ENCODE measurements around the gene SGCD. TPM values are rescaled to one million over a fixed set of nuclear protein-coding genes. Genes with fewer than 3 reads are reported as not detected.

The SGCD gene
- total RNA-seq, 4 donors from 2014 or later, result 5.1 to 8.1 (median 6.5) TPM

- TF ChIP-seq CTCF (IDR thresholded peaks at IDR 0.05; ENCODE audit: low read depth), result no peak
Observed at GRCh38 chr5:156469636-156470035, 142.7 kb downstream of the SGCD start.

- no peak for TF ChIP-seq CTCF (IDR thresholded peaks at IDR 0.05; ENCODE audit: low read depth)
Observed at GRCh38 chr5:156471893-156472292, 144.9 kb downstream of the SGCD start.

GRCh38 chr5:156473269-156473908 lies 146.4 kb downstream of the SGCD start:
- no peak for TF ChIP-seq CTCF (IDR thresholded peaks at IDR 0.05; ENCODE audit: low read depth)

GRCh38 chr5:156474251-156474650 lies 147.3 kb downstream of the SGCD start:
- no peak for TF ChIP-seq CTCF (IDR thresholded peaks at IDR 0.05; ENCODE audit: low read depth)

GRCh38 chr5:156475182-156476157 lies 148.5 kb downstream of the SGCD start:
- no peak for TF ChIP-seq CTCF (IDR thresholded peaks at IDR 0.05; ENCODE audit: low read depth)

GRCh38 chr5:156476158-156476551 lies 149.2 kb downstream of the SGCD start:
- TF ChIP-seq CTCF (IDR thresholded peaks at IDR 0.05; ENCODE audit: low read depth), result no peak

GRCh38 chr5:156476678-156477077 lies 149.7 kb downstream of the SGCD start:
- no peak for TF ChIP-seq CTCF (IDR thresholded peaks at IDR 0.05; ENCODE audit: low read depth)
